Measurements from ENCODE around the gene COL4A2.

- TF ChIP-seq CTCF (IDR thresholded peaks at IDR 0.05) (no peak), POLR2A (IDR thresholded peaks at IDR 0.05) (no peak)
These were observed 72.3 kb downstream of the COL4A2 start for GRCh38 chr13:110379358-110379757.
